Measurements from ENCODE around the gene NR1H4. TPM values are rescaled to one million over a fixed set of nuclear protein-coding genes. Genes with fewer than 3 reads are reported as not detected.
A peak's percentile ranks its signal among the peaks of the same experiment; 100 is the strongest.

The NR1H4 gene
- total RNA-seq, 4 donors from 2014 or later: 10.7 to 50.7 (median 28.8) TPM

GRCh38 chr12:100489251-100489820 lies 15.7 kb downstream of the NR1H4 start:
- no peak for TF ChIP-seq POLR2AphosphoS5 (IDR thresholded peaks at IDR 0.05)
- TF ChIP-seq CTCF (IDR thresholded peaks at IDR 0.05): no peak
- TF ChIP-seq POLR2A (IDR thresholded peaks at IDR 0.05): no peak
- no peak for TF ChIP-seq EP300 (IDR thresholded peaks at IDR 0.05; ENCODE audit: low read depth)
- intact Hi-C loops (cut with DNase I; ENCODE audit: low total_unique reads) (no loop called here), in situ Hi-C loops (cut with MboI; ENCODE audit: low pct_ligation_motif_present in 1 of 4, low pct_unique_long_range_greater_than_20kb in 1 of 4, low sequenced_read_pairs in 3 of 4) (no loop called here)
- Histone ChIP-seq H3K4me1 (peaks cover 0 to 35% (median 4%) of the 10 kb centered on the region in 4 donors), H3K27me3 (no peaks in the 10 kb centered on the region), H3K27ac (no peak overlapping the region), H3K36me3 (no peaks in the 10 kb centered on the region), H3K9me3 (no peaks in the 10 kb centered on the region), H3K4me3 (no peak overlapping the region)
- WGBS, 2 donors (ENCODE audit: low coverage in 1 of 2): 52 to 74% methylated on average over 3 of the region's 3 CpGs
- DNase-seq: no peak

GRCh38 chr12:100490056-100490455 lies 16.4 kb downstream of the NR1H4 start:
- Histone ChIP-seq H3K4me3 (no peak overlapping the region), H3K9me3 (no peaks in the 10 kb centered on the region), H3K27me3 (no peaks in the 10 kb centered on the region), H3K4me1 (peaks cover 0 to 34% (median 8%) of the 10 kb centered on the region in 4 donors), H3K27ac (no peak overlapping the region), H3K36me3 (no peaks in the 10 kb centered on the region)
- in situ Hi-C loops (cut with MboI; ENCODE audit: low pct_ligation_motif_present in 1 of 4, low pct_unique_long_range_greater_than_20kb in 1 of 4, low sequenced_read_pairs in 3 of 4): no loop called here
- no peak for DNase-seq
- no peak for TF ChIP-seq CTCF (IDR thresholded peaks at IDR 0.05)
- intact Hi-C loops (cut with DNase I; ENCODE audit: low total_unique reads): no loop called here
- WGBS, 2 donors (ENCODE audit: low coverage in 1 of 2): 58 to 60% methylated on average over 1 of the region's 1 CpG

- Histone ChIP-seq H3K4me1 (peaks cover 0 to 29% (median 9%) of the 10 kb centered on the region in 4 donors), H3K27me3 (no peaks in the 10 kb centered on the region), H3K36me3 (no peaks in the 10 kb centered on the region), H3K27ac (no peak overlapping the region), H3K4me3 (no peak overlapping the region), H3K9me3 (no peaks in the 10 kb centered on the region)
- 67% methylated on average over 4 of the region's 4 CpGs; no CpG with 5 or more reads in 1 of the 2 donors for WGBS, 2 donors (ENCODE audit: low coverage in 1 of 2)
- peak; percentile 14 for DNase-seq
- in situ Hi-C loops (cut with MboI; ENCODE audit: low pct_ligation_motif_present in 1 of 4, low pct_unique_long_range_greater_than_20kb in 1 of 4, low sequenced_read_pairs in 3 of 4) (no loop called here), intact Hi-C loops (cut with DNase I; ENCODE audit: low total_unique reads) (no loop called here)
- TF ChIP-seq CTCF (IDR thresholded peaks at IDR 0.05): no peak
- no peak for TF ChIP-seq POLR2A (IDR thresholded peaks at IDR 0.05)
- no peak for TF ChIP-seq POLR2AphosphoS5 (IDR thresholded peaks at IDR 0.05)
- TF ChIP-seq EP300 (IDR thresholded peaks at IDR 0.05; ENCODE audit: low read depth): no peak
Observed at GRCh38 chr12:100491104-100491503, 17.4 kb downstream of the NR1H4 start.

- 33 to 54% methylated on average over 3 to 6 of the region's 6 CpGs for WGBS, 2 donors (ENCODE audit: low coverage in 1 of 2)
- H3K36me3 ChIP-seq: no peaks in the 10 kb centered on the region
- H3K27ac ChIP-seq: peak overlapping the region in 1 of 4 donors; percentile 33
- peaks cover 0 to 29% (median 9%) of the 10 kb centered on the region in 4 donors for H3K4me1 ChIP-seq
- in situ Hi-C loops (cut with MboI; ENCODE audit: low pct_ligation_motif_present in 1 of 4, low pct_unique_long_range_greater_than_20kb in 1 of 4, low sequenced_read_pairs in 3 of 4): no loop called here
- intact Hi-C loops (cut with DNase I; ENCODE audit: low total_unique reads): no loop called here
- no peaks in the 10 kb centered on the region for H3K27me3 ChIP-seq
- TF ChIP-seq POLR2A (IDR thresholded peaks at IDR 0.05) (no peak), POLR2AphosphoS5 (IDR thresholded peaks at IDR 0.05) (peak in 1 of 3 donors; percentile 25), CTCF (IDR thresholded peaks at IDR 0.05) (no peak)
- DNase-seq: peak; percentile 47
- no peaks in the 10 kb centered on the region for H3K9me3 ChIP-seq
- no peak overlapping the region for H3K4me3 ChIP-seq
Observed at GRCh38 chr12:100493396-100494012, 19.8 kb downstream of the NR1H4 start.
